HFF-Myc (cell line): ENCODE data around the gene FEN1.
A peak's percentile ranks its signal among the peaks of the same experiment; 100 is the strongest.

Experiments
- DNase-seq: peaks from one replicate; pipeline ENCODE4 v3.0.0-alpha.2; 2011; ENCODE audit warnings: low read depth; ENCODE audit errors: extremely low read depth
- H3K4me3 ChIP-seq: replicated peaks from 2 replicates; pipeline ENCODE4 v1.5.1; 2011; ENCODE audit warnings: low read depth, mild to moderate bottlenecking, control low read depth, low read length
- CTCF ChIP-seq: IDR thresholded peaks from 2 replicates; pipeline ENCODE4 v1.5.1; 2012; ENCODE audit warnings: mild to moderate bottlenecking, low read depth, low read length, control low read depth; ENCODE audit errors: missing control alignments

FEN1 gene

GRCh38 chr11:61795876-61796526 is 3.3 kb downstream of the FEN1 start:
- no peak for DNase-seq
- H3K4me3 ChIP-seq, result no peak overlapping the region
- no peak for TF ChIP-seq CTCF

GRCh38 chr11:61797263-61797944 is 4.7 kb downstream of the FEN1 start:
- DNase-seq, result peak; percentile 75
- H3K4me3 ChIP-seq, result no peak overlapping the region
- peak; percentile 79 for TF ChIP-seq CTCF

GRCh38 chr11:61799665-61800284 is 7.1 kb downstream of the FEN1 start:
- no peak overlapping the region for H3K4me3 ChIP-seq
- no peak for DNase-seq
- no peak for TF ChIP-seq CTCF

- DNase-seq, result no peak
- TF ChIP-seq CTCF, result no peak
- no peak overlapping the region for H3K4me3 ChIP-seq
Observed at GRCh38 chr11:61800331-61801281, 7.9 kb downstream of the FEN1 start.

GRCh38 chr11:61802605-61803004 is 9.9 kb downstream of the FEN1 start:
- no peak for TF ChIP-seq CTCF

GRCh38 chr11:61803889-61804647 is 11.4 kb downstream of the FEN1 start:
- TF ChIP-seq CTCF, result no peak
- H3K4me3 ChIP-seq, result no peak overlapping the region
- no peak for DNase-seq

More at GRCh38 chr11:61802605-61803004, 9.9 kb downstream of the FEN1 start:
- no peak for DNase-seq
- H3K4me3 ChIP-seq, result no peak overlapping the region
